SK-N-MC (cell line): Measurements from ENCODE around the gene ANKDD1A.

Experiments used
- EZH2 ChIP-seq: fragments of 200-600 bp; sonication (generic); IDR thresholded peaks from one replicate; pipeline ENCODE4 v1.6.1; 2017; ENCODE audit warnings: antibody characterized with exemption
- FOXP2 ChIP-seq: optimal IDR thresholded peaks from 2 replicates; pipeline ENCODE3; 2011; ENCODE audit warnings: mild to moderate bottlenecking, moderate library complexity; ENCODE audit not compliant: insufficient read depth; ENCODE audit errors: extremely low read length, control extremely low read depth
- POLR2AphosphoS5 ChIP-seq: IDR thresholded peaks from 2 replicates; pipeline ENCODE4 v1.6.1; 2012; ENCODE audit warnings: mild to moderate bottlenecking, low read depth, low read length, borderline replicate concordance

- TF ChIP-seq EZH2 (no peak), POLR2AphosphoS5 (no peak), FOXP2 (no peak)
Measured at GRCh38 chr15:64923546-64923945, 11.8 kb downstream of the ANKDD1A start.
